Activated CD4-positive, alpha-beta T cell treated with anti-CD3 and anti-CD28 coated beads, Interleukin-10, Interleukin-2, amounts not matched to agents 100 ng/mL and 50 ng/mL, durations not matched to agents 16 hours and 8 hours (primary cell): Measurements from ENCODE around the gene PANX2.

Experiments
- DNase-seq: peaks from one replicate; pipeline ENCODE4 v3.0.0-alpha.2; 2020

Gene PANX2

DNA sequence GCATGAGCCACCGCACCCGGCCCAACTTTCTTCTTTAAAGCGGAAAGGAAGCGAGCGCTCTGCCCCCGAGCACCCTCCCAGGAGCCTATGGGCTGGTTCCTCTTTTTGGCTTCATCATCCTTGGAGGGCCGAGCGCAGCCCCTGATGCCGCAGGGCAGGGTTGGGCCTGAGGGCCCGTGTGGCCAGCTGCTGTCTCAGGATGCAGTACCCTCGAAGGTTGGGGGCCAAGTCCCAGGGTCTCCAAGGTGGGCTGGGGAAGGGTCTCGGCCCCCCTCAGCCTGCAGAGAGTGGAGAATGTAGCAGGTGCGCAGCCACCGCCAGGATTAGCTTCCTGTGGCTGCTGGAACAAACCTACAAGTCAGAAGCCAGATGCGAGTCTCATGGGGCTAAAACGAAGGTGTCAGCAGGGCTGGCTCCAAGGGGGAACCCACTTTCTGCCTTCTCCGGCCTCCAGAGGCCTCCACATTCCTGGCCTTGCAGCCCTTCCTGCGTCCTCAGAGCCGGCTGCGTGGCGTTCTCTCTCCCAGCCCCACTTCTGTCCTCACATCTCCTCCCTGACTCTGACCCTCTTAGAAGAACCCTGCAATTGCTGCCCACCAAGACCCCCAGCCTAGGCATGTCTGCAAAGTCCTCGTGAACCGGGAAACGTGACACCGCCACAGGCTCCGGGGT, 2.9 kb downstream of the PANX2 start:
- no peak for DNase-seq

DNA sequence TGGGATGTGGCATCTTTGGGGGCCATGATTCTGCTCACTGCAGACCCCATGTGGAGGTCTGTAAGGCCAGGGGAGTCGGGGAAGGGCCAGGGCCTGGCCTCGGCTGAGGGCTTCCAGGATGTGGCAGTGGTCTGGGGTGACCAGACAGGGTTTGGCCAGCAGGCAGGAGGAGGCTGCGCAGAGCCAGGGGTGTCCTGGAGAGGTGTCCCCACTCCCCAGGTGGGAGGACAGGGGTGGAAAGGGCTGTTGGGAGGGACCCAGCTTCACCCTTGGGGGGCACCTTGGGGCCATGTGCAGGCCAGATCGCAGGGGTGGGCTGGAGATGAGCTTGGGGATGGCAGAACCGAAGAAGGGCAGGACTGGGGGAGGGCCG, 3.4 kb downstream of the PANX2 start:
- DNase-seq = no peak

DNA sequence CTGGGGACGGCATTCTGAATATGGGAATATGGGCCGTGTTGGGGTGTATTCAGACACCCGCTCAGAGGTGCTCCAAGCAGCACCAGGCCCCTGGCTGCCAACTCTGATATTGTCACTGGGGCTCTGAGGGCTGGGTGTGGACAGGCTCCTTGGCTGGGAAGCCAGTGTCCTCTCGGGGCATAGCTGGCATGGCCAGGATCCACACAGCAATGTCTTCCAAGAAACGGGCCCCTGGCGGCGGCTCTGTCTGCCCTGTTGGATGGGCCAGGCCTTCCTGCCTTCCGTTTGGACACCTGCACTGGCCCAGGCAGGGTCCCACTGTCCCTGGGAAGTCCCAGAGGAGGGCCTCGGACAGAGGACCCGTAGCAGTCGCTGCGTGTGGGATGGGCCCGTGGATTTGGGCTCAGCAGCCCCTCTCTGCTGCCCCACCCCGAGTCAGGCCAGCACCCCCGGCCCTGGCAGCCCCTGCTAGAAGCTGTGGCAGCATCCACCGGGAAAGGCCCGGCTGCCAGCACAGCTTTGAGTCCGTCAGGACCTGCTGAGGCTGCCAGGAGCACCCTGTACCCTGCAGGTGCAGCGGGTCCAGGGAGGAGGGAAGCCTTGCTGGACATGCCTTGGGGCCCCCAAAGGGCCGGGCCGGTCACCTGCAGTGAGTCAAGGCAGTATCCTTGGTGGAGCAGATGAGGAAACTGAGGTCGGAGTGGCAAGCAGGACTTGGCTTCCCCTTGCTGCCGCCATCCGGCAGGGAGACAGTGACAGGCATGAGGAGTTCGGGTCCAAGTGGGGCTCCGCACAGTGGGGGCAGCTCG, 4.1 kb downstream of the PANX2 start:
- DNase-seq = no peak

DNA sequence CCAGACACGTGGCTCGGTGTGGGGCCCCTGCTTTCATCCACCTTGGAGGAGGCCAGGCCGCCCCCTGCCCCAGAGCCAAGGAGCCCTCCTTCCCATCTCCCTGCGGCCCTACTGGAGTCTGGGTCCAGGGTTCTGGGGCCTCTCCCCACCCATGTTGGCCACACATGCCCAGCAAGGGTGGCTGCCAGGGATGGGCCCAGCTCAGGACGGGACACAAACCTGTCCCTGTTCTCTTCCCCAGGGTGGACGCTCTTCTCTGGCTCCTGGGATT, 4.6 kb downstream of the PANX2 start:
- DNase-seq = no peak

DNA sequence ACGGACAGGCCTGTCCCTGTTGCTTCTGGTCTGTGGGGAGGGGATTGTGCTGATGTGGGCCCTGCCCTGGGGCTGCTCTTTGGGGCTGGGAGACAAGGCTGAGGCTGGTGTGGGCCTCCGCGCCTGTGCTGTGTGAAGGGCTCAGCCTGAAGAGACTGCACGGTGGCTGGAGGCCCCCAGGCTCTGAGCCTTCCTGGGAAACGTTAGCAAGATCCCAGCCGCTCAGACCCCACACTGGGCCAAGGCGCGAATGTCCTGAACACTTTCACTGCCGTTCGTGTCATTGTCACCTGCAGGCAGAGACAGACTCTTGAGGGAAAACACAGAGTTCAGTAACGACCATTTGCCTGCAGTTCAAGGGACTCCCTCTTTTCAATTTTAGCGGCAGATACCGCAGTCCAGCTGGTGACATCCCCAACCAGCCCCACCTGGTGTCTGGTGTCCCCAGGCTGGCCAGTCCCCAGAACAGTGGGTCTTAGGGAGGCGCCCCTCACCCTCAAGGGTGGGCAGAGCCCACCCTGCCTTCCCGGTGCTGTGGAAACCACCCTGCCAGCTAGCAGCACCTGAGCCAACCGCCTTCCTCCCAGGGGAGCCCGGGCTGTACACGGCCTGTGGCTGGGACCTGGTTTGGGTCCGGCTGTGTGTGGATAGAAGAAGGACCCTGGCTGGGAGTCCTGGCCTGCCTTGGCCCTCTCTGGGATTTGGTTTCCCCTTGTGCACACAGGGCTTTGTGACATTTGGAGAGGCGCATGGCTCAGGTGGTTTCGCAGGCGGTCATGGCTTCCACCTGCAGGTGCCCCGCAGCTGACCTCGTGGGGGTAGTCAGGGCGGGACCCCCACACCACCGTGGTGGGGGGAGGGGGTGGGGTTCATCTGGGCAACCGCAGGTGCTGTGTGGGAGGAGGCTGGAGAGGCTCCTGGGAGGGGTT, 5.7 kb downstream of the PANX2 start:
- no peak for DNase-seq

DNA sequence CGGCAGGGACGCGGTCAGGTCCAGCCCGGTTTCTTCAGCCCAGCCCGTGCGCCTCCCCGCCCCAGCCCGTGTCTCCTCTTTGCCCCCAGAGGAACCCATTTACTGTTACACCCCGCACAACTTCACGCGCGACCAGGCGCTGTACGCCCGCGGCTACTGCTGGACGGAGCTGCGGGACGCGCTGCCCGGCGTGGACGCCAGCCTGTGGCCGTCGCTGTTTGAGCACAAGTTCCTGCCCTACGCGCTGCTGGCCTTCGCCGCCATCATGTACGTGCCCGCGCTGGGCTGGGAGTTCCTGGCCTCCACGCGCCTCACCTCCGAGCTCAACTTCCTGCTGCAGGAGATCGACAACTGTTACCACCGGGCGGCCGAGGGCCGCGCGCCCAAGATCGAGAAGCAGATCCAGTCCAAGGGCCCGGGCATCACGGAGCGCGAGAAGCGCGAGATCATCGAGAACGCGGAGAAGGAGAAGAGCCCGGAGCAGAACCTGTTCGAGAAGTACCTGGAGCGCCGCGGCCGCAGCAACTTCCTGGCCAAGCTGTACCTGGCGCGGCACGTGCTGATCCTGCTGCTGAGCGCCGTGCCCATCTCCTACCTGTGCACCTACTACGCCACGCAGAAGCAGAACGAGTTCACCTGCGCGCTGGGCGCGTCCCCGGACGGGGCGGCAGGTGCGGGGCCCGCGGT, 6.5 kb downstream of the PANX2 start:
- no peak for DNase-seq

DNA sequence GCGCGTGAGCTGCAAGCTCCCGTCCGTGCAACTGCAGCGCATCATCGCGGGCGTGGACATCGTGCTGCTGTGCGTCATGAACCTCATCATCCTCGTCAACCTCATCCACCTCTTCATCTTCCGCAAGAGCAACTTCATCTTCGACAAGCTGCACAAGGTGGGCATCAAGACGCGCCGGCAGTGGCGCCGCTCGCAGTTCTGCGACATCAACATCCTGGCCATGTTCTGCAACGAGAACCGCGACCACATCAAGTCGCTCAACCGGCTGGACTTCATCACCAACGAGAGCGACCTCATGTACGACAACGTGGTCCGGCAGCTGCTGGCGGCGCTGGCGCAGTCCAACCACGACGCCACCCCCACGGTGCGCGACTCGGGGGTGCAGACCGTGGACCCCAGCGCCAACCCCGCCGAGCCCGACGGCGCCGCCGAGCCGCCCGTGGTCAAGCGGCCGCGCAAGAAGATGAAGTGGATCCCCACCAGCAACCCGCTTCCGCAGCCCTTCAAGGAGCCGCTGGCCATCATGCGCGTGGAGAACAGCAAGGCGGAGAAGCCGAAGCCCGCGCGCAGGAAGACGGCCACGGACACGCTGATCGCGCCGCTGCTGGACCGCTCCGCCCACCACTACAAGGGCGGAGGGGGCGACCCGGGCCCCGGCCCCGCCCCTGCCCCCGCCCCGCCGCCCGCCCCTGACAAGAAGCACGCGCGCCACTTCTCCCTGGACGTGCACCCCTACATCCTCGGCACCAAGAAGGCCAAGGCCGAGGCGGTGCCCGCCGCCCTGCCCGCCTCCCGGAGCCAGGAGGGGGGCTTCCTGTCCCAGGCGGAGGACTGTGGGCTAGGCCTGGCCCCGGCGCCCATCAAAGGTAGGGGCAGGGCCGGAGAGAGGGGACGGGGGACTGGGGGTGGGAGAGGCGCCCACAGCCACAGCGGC, 7.3 kb downstream of the PANX2 start:
- DNase-seq = no peak

DNA sequence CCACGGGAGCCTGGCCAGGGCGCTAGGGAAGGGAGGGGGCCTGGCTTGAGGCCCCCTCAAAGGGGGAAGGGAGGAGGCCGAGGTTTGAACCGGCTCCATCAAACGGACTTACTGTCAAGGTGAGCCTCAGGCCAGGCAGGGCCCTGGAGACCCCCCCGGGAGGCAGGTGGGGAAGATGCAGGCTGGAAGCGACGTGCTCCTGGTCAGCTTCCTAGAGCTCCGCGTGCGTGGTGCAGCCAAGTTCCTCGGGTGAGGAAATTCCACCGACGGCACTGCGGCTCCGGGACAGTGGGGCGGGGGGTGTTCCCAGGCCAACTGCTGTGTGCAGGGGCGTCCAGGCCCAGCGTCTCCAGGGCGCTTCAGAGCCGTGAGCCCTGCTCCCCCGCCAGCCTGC, 7.9 kb downstream of the PANX2 start:
- no peak for DNase-seq

DNA sequence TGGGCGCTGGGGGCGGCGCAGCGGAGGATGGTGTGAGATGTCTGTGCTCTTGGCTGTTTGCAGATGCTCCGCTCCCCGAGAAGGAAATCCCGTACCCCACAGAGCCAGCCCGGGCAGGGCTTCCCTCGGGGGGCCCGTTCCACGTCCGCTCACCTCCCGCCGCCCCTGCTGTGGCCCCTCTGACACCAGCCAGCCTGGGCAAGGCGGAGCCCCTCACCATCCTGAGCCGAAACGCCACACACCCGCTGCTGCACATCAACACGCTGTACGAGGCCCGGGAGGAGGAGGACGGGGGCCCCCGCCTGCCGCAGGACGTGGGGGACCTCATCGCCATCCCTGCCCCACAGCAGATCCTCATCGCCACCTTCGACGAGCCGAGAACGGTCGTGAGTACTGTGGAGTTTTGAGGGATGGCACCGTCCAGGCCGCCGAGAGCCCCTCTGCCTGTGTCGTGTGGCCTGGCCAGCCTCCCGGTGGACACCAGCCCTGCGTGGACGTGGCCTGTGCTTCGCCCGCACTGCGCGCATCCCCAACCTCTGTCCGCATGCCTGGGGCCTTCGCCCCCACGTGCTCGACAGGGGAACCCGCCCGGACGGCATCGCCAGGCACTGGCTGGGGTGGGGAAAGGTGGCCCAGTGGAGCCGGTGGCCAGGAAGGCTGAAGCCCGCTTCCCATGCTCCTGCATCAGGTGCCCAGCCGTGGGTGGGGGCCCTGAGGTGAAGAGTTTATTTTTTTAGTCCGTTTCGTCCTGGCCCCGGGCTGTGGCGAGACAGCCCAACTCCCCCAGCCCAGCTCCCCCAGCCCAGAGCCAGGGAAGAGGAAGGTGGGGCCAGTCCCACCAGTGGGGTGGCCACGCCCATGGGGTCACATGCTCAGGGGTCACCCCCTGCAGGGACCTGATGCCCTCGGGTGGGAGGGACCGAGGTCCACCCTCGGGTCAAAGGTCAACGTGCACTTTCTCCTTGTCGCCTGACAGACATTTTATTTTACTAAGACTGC, 8.6 kb downstream of the PANX2 start:
- no peak for DNase-seq

DNA sequence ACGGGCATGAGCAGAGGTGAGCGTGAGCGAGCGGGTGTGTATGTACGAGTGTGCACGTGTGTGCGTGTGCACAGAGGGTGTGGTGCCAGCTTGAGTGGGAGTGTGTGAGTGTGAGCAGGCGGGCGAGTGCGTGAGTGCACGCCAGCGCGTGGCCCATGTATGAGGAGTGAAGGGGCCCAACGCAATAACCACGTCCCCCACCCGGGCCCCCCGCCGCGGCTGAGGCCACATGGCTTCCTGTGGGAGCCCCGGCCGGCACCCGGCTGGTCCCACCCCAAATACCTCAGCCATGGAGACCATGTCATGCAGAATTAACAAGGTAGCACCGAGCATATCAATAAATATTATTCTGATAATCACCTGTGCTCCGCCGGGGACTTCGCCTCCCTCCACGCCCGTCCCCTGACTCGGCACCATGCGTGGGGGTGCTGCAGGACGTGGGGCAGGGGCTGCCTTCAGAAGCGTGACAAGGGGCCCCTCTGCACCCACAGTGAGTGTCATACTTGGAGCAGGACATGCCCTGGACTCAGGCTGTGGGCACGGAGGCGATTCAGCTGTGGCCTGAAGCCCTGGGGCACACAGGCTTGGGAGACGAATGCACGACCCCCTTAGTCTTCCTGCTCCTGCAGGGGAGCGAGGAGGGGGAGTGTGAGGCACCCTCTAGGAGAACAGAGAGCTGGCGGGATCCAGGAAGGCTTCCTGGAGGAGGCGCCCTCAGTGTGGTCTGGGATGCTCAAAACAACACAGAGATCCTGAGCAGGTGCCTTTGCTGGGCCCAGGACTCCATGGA, 9.6 kb downstream of the PANX2 start:
- no peak for DNase-seq

DNA sequence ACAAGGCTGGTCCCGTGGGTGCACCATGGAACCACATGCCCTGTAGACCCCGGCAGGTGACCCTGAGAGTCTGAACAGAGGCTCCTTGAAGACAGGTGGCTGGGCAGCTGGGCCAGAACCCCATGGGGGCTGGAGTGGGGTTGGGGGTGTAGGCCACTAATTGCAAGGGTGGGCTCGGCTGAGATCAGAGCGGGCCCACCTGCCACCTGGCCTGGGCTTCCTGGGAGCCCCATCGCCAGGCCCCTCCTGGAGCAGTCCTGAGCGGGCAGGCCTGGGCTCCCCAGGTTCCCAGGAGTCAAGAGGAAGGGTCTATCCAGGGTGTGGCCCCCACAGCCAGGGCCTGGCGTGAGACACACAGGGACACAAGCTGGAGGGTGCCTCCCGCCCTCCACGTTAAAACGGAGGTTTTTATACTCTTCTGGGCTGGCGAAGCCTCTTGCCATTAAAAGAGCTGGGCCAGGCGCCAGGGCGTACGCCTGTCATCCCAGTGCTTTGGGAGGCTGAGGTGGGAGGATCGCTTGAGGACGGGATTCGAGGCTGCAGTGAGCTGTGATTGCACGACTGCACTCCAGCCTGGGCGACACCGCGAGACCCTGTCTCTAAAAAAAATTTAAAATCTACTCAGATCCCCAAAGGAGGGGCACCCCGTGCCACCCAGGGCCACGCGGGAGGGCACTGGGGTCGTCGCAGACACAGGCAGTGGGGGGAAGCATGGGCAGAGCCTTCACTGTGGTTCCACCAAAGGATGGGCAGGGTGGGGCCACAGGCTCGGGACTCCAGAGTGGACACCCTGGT, 10.4 kb downstream of the PANX2 start:
- no peak for DNase-seq

DNA sequence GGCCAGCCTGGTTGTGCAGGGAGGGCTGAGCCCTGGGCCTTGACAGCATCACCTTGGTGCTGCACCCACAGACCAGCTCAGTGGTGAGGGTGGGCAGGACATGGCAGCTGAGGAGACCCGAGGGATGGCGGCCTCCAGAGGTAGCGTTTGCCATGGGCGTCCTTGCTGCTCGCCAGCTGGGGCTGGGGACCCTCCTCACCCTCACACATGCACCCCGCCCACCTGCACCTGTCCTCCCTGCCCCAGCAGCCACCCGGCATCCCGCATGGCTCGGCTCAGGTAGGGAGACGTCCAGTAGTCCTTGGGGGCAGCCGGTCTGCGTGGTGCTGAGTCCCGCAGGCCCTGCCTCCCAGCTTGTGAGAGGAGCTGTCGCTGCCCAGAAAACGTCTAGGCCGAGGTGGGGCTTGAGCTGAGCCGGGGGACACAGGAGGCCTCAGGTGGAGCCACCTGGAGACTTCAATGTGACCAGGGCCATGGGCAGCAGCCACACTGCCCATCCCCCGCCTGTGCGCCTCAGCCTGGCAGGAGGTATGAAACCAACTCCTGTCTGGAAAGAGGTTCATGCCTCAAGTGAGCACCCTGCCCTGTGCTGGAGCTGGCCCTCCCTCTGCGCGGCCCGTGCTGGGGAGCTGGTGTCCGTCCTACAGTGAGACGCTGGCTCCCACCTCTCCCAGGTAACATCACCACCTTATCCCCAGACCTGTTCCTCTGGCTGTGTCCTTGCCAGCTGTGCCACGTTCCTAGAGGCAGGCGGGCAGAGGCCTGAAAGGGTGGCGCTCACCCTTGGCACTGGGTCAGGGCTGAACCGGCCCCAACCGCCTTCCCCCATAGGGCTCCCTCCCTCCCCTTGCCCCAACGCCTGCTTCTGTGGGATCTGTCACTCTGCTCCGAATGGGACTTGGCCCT, 11.9 kb downstream of the PANX2 start:
- DNase-seq = no peak

DNA sequence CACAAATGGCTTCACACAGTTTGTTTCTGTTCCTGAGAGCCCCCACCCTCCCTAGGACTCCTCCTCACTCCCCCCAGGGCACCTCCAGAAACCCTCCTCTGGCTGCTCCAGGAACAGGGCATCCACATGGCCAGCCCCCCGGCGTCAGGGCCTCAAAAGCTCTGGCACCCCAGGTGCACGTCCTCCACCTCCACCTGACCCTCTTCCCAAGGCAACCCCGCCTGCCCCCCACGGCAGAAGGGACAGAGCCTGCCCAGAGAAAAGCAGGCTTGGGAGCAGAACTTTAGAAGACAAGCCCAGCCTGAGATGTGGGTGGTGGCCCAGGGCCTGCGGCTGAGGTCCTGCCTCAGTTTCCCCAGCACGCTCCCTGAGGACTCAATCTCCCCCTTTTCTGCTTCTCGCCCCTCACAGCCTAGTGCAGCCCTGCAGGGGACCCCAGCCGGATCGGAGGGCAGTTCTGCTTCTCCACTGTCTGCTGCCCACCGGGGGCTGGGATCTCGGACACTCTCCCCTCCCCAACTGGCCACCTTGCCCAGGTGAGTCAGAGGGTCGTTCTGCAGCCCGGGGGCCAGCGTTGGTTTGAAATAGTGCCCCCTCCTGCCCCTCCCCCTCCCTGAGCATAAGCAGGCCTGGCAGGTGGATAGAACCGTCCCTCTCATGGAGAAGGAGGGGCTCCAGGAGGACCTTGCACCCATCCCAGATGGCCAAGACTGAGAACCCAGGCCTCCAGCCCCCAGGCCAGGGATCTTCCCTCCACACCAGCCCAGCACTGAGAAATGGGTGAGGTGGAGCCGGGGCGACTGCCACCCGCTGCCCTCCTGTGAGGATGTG, 12.8 kb downstream of the PANX2 start:
- DNase-seq = no peak

DNA sequence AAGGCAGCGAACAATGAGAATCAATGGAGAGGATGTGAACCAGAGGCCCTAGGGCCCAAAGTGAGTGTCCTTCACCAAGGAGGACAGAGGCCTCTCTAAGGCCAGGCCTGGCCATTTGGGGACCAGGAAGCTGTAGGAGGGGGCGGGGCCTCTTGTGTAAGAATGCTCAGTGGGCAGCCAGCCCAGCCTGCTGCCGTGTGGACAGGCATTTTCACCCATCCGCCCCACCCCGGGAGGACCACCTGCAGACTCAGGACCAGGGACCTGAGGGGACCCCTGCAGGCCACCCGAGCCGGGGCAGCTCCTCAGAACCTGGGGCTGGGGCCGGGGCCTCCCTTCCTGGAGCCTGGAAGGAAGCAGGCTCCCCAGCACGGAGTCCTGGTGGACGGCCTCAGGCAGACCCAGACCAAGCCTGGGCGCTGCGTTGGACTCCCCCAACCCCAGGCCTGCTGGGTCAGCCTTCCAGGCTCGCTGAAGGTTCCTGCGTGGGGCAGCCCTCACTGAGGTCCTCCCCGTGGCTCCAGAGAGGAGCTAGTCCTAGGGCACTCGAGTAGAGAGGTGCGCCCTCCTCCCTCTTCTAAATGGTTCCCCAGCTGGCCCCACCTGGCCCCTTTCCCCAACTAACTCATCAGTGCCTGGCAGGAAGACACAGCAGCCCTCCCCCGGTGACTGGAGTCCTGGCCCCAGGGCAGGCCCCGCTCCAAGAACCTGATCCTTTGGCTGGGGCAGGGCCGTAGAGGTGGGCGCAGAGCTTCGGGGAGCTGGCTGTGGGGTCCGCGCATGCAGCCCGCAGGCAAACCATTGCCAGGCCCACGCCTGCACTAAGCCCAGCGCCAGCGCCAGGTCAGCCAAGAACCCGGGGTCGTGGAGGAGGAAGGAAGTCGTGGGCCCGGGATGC, 13.7 kb downstream of the PANX2 start:
- DNase-seq = no peak

DNA sequence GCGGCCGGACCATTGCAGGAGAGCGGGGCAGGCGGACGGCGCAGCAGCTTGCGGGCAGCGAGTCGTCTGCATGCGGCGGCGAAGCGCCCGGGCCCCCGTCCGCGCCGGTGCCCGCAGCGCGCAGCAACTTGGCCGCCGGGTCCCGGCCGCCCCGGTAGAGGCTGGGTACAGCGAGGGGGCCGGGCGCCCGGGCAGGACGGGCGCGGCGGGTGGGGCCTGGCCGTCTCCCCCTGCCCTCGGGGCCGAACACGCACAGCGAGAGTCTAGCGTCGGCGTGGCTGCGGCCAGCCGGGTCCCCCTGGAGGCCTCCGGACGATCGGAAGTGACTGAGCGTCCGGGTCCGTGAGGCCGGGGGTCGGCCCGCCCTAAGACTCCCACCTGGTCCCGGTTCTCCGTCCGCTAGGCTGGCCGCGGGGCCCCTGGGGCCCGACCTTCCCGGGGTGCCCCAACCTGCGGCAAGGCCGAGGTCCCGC, 14.4 kb downstream of the PANX2 start:
- DNase-seq = no peak
